Measurements from ENCODE around the gene MAP3K8.
"Not testable (repeated sequence)": the region's sequence is repeated elsewhere in the genome, so short reads cannot be mapped to it uniquely, and the experiment has no call there.

The MAP3K8 gene

DNA sequence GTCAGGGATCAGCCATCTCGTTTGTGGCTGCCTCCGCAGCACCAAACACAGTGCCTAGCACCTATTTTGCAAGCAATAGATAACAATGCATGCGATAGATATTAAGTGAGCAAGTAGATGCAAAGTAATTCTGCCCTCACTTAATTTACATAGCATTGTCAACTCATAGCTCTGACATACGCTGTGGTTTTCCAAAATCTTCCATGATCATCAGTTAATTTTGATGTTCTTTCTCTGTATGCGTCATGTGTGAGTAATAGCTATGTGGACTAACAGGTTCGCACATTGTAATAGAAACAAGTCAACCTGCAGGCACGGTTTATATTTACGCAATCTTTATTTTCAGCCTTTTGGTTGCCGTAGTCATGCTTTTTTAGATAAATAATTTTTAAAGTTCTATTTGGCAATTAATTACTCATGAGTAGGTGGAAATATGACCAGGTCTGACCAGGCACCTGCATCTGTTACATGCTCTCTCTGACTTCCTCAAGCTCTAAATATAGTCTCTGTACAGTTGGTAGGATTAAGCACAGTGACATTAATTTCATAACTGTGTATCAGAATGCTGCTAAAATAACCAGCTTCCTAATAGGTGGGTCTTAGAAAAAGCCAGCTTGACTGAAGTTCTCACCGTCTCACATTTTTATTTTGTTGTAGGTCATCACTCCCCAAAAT is 13.3 kb downstream of the MAP3K8 start:
- no peak for DNase-seq (ENCODE audit: low read depth in 1 of 2, low spot score in 1 of 2)

DNA sequence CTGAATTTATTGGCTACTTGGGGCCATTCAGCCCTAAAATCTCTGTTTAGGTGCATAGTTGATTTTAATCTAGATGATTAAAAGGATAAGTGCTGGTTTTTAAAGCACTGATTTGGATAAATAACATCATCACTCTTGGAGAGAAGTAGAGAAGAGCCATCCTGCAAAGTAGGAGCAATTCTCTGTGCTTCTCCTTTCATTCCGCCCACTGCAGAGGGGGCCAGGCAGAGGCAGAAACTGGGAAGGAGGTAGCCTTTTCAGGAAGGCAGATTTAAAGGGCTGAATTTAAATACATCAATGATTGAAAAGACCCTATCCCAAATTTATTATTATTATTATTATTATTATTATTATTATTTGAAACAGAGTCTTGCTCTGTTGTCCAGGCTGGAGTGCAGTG is 14.1 kb downstream of the MAP3K8 start:
- no peak for DNase-seq (ENCODE audit: low read depth in 1 of 2, low spot score in 1 of 2)

DNA sequence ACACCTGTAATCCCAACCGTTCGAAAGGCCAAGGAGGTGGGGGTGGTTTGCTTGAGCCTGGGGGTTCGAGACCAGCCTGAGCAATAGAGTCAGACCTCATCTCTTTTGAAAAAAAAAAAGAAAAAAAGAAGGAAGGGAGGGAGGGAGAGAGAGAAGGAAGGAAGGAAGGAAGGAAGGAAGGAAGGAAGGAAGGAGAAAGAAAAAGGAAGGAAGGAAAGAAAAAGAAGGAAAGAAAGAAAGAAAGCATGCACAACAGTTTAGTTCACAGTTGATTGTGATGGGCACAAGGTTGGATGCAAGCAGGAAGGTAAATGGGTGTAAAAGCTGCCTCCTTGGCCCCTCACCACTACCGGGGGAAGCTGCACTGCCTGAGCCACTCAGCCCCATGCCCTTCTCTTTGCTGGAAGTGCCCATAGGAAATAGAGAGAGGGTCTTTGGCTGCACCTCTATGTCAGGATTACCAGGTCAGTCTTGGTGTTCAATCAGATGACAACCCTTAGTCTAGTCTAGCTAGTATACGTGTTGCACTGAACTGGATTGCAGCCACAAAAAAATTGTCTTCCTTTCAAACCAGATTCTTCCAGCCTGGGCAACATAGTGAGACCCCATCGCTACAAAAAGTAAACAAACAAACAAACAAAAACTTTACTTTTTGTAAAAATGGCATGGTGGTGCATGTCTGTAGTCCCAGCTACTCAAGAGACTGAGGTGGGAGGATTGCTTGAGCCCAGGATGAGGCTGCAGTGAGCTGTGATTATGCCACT is 20.0 kb downstream of the MAP3K8 start:
- DNase-seq (ENCODE audit: low read depth in 1 of 2, low spot score in 1 of 2), result no peak

DNA sequence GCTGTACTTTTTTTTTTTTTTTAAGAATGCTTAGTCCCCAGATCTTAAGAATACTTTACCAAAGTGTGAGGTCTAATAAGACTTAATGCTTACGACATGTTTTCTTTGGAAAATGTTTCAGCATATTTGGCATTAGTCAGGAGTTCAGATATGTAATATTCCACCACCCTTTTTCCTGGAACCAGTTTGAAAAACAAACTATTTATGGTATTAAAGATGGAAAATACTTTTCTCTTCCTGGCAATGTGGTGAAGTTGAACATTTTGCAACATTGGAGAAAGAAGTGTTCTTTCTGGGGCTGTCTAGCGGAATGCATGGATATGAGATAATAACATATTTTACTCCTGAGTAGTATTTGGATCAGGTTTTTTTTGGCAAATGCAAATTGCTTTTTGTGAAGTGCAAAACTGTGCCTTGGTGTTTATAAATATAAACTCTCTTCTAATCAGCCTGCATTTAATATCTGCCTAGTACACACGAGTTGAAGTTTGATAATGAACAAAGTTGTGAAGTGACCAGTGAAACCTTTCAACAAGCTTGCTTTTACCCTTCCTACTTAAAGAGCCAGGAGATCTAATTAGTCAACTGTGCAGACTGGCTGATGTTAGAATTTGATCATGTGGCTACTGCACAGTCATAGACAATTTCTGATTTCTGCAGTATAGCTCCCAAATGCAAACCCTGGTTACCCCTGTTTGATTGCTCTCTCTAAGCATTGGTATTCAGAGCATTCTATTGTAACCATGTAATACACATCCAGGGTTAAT is 20.9 kb downstream of the MAP3K8 start:
- DNase-seq (ENCODE audit: low read depth in 1 of 2, low spot score in 1 of 2), result no peak

DNA sequence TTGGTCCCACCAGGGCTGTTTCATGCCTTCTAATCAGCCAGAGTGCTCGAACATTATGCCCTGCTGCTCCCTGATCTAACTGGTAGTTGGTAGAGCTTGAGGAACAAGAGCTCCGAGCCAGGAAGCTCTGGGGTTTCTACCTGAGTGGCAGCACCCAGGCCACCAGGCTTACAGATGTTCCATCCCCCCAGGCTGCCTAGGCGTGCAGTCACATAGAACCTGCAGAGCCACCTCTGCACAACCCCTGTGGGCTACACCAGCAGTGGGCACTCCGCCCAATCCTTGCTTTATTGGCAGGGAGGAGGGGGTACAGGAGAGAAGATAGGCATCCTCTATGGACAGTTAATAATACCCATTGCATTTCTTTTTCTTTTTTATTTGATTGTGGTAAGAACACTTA is 21.8 kb downstream of the MAP3K8 start:
- DNase-seq (ENCODE audit: low read depth in 1 of 2, low spot score in 1 of 2), result no peak

DNA sequence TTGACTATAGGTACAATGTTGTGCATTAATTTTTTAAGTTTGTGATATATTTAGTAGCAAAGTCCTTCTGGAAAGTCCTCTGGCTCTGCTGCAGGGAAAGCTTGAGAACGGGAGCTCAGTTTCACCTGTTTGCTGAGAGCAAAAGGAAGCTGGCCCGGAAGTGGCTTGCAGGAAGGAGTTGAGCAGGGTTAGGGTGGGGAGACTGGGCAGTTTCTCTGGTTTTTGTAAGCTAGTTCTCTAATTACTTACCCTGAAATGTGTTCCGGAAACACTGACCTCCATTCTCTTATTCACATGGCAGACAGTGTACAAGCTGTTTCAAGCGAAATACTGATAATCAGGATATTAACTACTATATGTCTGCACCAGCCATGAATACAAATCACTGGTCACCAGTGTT is 22.3 kb downstream of the MAP3K8 start:
- DNase-seq (ENCODE audit: low read depth in 1 of 2, low spot score in 1 of 2), result no peak

DNA sequence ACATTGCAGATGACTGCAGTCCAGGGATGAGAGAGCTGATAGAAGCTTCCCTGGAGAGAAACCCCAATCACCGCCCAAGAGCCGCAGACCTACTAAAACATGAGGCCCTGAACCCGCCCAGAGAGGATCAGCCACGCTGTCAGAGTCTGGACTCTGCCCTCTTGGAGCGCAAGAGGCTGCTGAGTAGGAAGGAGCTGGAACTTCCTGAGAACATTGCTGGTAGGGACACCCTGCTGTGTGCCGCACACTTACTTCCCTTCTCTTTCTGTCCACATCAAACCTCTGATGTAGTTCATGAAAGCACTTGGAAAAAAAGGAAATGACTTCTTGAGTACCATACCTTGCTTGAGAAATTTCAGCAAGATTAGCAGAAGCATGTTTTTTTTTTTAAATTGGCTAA is 25.3 kb downstream of the MAP3K8 start:
- no peak for DNase-seq (ENCODE audit: low read depth in 1 of 2, low spot score in 1 of 2)

DNA sequence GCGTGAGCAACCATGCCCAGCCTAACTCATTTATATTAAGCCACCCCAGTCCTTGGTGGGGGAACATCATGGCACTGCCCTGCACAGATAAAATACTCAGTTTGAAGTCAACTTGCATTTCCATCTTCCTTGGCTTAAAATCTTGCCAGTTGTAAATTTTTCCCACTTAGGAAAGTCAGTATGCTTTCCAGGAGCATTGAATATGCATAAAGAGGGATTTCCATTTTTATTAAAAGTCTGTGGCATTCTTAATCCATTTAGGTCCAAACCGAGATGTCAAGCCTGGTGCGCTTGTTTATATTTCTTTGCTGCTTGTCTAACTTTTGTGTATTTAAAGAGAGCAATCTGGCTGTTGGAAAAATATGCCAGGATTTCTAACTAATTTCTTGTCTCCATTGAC is 26.1 kb downstream of the MAP3K8 start:
- DNase-seq (ENCODE audit: low read depth in 1 of 2, low spot score in 1 of 2), result no peak

DNA sequence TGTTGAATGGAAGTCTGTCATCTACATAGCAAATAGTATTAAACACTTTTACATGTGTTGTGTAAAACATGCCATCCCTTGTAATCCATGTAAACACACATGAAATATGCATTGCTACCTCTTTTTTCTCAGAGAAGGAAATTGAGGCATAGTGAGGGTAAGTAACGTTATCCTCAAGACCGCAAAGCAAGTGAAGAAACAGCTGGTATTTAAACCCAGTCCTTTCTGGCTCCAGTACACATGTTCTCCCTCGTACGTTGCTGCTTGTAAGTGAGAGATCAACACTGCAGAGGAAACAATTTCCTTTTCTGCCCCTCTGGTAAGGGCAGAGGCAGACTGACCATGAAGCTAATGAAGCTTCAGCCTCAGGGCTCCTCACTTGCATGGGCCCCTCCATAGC is 28.5 kb downstream of the MAP3K8 start:
- no peak for DNase-seq (ENCODE audit: low read depth in 1 of 2, low spot score in 1 of 2)

DNA sequence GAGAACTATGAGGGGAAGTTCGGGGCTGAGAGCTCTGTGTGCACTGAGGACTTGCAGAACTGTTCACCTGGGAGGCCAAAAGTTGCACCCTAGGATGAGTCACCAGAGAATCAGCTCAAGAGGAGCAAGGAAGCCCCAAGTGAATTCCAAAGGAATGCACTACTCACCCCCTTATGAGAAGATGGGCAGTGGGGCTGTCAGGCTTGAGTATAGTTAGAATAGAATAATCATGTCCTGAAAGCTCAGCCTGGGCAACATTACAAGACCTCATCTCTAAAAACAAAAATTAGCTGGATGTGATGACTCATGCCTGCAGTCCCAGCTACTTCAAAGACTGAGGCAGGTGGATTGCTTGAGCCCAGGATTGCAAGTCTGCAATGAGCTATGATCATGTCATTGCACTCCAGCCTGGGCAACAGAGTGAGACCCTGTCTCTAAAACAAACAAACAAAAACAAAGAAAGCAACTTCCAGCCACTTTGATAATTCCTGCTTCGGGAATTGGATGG is 30.0 kb downstream of the MAP3K8 start:
- no peak for DNase-seq (ENCODE audit: low read depth in 1 of 2, low spot score in 1 of 2)

DNA sequence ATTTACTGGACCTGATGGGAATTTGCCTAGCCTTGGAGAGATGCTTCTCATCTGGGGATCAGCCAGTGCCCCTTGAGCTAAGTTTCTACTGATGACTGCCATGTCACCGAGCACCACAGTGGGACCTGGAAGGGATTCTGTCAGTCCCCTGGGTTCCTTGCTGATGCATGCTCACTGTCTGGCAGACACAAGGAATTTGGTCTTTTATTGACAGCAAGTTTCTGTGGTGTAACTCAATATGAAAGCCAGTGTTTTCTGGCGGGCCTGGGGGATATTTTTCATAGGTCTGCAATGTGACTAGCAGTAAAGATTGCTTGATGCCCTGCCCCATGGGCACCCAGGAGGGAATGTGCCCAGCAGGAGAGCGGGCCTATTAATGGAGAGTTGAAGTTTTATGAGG is 30.7 kb downstream of the MAP3K8 start:
- DNase-seq (ENCODE audit: low read depth in 1 of 2, low spot score in 1 of 2), result no peak

DNA sequence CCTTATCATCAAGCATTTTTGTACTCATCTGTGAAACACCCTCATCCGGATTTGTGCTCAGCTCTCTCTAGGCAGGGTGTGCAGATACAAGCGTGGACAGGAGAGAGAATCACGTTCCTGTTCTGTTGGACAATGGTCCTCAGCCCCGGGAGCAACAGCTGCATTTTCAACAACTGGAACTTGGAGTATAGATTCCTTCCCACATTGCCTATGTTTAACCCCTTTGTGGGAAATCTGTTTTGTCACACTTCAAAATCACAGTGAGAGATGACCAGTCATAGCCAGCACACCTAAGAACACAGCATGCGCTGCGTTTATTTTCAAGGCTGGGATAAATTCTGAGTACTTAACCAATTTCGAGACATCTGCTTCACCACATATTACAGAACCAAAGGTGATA is 32.5 kb downstream of the MAP3K8 start:
- no peak for DNase-seq (ENCODE audit: low read depth in 1 of 2, low spot score in 1 of 2)

DNA sequence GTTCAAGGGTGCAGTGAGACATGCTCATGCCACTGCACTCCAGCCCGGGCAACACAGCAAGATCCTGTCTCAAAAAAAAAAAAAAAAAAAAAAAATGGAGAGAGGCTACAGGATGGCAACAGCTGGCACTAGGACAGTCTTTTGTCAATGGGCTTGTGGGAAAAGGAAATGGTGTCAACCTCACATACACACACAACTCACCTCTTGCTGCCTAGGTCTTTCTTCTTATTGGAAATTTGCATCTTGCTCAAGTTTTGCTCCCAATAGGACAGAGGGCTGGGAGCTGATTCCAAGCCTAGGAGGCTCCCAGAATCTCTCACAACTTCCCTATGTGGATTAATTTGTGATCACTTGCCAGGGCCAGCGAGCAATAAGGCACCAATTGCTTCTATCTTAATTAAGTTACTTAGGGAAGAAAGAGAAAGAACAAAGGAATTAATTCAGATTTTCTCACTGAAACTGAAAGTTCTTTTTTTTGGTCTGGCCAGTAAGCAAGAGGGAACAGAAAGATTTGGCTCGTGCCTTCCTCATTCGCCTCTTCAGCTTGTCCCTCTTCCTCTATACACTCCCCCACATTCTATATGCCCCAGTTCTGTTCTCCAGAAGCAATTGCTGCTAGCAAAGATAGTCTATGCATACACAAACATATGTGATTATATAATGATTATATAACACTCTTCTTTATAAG is 33.8 kb downstream of the MAP3K8 start:
- DNase-seq (ENCODE audit: low read depth in 1 of 2, low spot score in 1 of 2), result no peak

DNA sequence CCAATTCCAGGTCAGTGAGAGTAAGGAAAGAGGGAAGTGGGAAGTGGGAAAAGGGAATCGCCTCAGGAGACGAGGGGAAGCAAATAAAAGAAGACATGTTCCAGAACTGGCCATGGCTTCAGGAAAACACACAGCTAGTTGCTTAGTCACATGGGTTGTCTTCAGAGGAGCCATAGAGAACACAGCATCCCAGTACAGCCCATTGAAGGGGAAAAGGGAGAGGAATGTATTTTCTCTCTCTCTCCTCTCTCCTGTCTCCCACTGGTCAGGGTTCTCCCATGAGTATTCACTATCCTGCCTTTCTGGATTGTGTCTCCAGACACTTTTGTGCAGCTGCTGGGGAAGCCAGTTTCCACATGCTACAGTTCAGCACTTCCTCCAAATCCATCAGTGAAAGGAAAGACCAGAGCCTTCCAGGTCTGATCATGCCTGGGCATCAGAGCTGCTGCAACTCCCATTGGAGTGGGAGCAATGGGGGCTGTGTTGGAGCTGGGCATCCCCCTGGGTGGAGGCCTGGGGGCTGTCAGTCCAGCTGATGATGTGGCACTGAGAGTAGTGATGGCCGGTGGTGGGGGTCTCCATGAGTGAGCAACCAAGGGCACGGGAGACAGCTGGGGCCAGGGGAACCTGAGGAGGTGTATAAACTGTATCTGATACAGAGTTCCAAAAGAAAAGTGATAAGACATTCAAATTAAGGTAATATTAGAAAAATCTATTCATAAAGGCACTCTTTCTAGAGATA is 38.6 kb downstream of the MAP3K8 start:
- no peak for DNase-seq (ENCODE audit: low read depth in 1 of 2, low spot score in 1 of 2)

DNA sequence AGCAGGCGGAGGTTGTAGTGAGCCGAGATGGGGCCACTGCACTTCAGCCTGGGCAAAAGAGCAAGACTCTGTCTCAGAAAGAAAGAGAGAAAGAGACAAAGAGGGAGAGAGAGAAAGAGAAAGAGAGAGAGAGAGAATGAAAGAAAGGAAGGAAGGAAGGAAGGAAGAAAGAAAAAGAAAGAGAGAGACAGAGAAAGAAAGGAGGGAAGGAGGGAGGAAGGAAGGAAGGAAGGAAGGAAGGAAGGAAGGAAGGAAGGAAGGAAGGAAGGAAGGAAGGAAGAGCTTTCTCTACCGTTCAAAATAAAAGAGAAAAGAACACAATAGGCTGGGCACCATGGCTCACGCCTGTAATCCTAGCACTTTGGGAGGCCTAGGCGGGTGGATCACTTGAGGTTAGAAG is 41.5 kb downstream of the MAP3K8 start:
- not testable (repeated sequence) for DNase-seq (ENCODE audit: low read depth in 1 of 2, low spot score in 1 of 2)

DNA sequence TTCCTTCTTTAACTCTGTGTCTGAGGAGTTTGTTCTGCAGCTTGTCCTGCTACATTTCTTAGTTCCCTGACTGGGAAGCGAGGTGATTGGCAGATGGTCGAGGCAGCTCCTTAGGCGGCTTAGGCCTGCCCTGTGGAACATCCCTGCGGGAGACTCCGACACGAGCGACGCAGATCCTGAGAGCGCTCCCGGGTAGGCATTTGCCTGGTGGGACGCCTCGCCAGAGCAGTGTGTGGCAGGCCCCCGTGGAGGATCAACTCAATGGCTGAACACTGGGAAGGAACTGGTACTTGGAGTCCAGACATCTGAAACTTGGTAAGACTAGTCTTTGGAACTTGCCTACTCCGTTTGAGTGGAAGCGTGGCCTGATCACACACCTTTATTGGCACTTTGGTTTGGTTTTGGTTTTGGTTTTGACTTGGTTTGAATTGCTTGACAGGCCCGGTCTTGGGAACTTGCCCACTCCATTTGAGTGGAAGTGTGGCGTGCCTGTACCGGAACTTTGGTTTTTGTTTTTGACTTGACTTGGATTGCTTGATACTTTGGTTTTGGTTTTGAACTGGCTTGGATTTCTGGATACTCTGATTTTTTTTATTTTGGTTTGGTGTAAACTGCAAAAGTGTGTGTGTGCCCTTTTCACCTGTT is 42.6 kb downstream of the MAP3K8 start:
- no peak for DNase-seq (ENCODE audit: low read depth in 1 of 2, low spot score in 1 of 2)

DNA sequence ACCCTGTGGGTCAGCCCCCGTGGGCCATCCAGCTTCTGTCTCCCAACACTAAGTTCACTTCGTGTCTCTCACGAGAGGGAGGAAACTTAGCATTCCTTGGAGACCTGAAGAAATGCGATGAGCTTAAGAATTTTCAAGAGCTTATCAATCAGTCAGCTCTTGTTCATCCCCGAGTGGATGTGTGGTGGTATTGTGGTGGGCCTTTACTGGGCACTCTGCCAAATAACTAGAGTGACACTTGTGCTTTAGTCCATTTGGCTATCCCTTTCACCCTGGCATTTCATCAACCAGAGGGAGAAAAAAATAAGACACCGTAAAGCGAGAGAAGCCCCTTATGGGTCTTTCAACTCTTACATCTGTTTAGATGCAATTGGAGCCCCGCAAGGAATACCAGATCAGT is 45.5 kb downstream of the MAP3K8 start:
- not testable (repeated sequence) for DNase-seq (ENCODE audit: low read depth in 1 of 2, low spot score in 1 of 2)

DNA sequence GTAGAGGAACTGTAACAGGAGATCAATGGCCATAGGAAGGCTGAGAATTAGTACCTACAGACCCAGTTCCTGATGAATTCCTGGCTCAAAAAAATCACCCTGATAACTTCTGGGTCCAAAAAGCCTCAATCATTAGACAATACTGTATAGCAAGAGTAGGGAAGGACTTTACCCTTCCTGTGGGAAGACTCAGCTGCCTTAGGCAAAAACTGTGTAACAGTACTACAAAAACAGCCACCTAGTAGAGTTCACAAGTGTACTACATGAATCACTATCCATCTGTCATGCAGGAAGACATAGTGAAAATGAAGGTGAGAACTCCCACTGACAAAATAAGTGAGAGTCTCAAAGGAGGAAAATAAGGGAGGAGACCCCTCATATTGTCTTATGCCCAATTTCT is 47.6 kb downstream of the MAP3K8 start:
- no peak for DNase-seq (ENCODE audit: low read depth in 1 of 2, low spot score in 1 of 2)

DNA sequence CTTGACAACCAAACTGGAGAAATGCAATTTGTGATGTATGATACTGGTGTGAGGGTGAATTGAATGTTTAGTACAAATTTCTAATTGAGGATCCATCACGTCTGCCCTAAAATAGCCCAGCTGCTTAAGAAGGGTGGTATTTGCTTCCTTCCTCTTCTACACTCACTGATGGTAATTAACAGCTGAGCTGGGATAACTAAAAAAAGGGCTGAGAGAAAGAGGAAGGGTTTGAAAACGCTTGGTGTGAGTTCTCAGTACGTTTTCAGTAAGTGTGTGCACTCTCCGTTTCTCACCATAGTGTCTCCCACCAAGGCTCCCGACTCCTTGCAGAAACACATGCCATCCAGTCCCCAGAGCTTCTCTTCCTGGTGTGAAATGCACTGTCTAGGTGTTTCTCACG is 54.3 kb downstream of the MAP3K8 start:
- no peak for DNase-seq (ENCODE audit: low read depth in 1 of 2, low spot score in 1 of 2)

DNA sequence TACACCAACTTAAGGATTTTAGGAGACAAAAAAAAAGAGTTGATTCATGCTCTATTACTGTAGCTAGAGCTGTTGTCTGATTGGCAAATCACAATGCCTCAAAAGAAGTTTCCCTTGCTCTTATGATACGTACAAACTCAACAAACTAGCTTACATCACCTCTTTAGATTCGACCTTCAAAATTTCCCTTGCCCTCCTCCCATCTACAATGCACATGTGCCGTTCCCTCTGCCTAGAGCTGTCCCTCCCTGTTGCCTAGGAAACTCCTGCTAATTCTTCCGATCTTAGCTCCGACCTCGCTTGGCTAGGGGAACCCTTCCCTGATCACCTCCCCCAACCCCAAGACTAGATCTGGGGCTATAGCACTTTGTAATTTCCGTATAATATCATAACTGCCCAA is 55.4 kb downstream of the MAP3K8 start:
- DNase-seq (ENCODE audit: low read depth in 1 of 2, low spot score in 1 of 2), result no peak
